Activated CD4-positive, alpha-beta memory T cell treated with anti-CD3 and anti-CD28 coated beads for 36 hours (primary cell): ENCODE results near the gene PHACTR1. TPM values are rescaled to one million over a fixed set of nuclear protein-coding genes. Genes with fewer than 3 reads are reported as not detected.

ENCODE experiments used
- CTCF ChIA-PET: fragments of 350-600 bp; sonication (Branson Sonifier 250); formaldehyde crosslinking; loops from one replicate; lab custom pipeline; 2021; ENCODE audit warnings: antibody characterized with exemption, inconsistent platforms; lab: Charles Lee
- POLR2A ChIA-PET: fragments of 350-600 bp; sonication (Branson Sonifier 250); formaldehyde crosslinking; loops from one replicate; lab custom pipeline; 2021; ENCODE audit warnings: antibody characterized with exemption; lab: Charles Lee
- DNase-seq: peaks from one replicate; pipeline ENCODE4 v3.0.0-alpha.2; 2020
- H3K27ac Mint-ChIP-seq: one replicate; pipeline ENCODE4 v1.8.0; 2021; ENCODE audit warnings: mixed read lengths
- H3K27me3 Mint-ChIP-seq: one replicate; pipeline ENCODE4 v1.8.0; 2021; ENCODE audit warnings: mixed read lengths
- H3K36me3 Mint-ChIP-seq: one replicate; pipeline ENCODE4 v1.8.0; 2021; ENCODE audit warnings: mixed read lengths
- H3K4me1 Mint-ChIP-seq: one replicate; pipeline ENCODE4 v1.8.0; 2021; ENCODE audit warnings: low read depth, mixed read lengths
- H3K4me3 Mint-ChIP-seq: one replicate; pipeline ENCODE4 v1.8.0; 2021; ENCODE audit warnings: mild to moderate bottlenecking, mixed read lengths
- H3K9me3 Mint-ChIP-seq: one replicate; pipeline ENCODE4 v1.8.0; 2021; ENCODE audit warnings: mixed read lengths
- intact Hi-C: fragments of 100-400 bp; cut with micrococcal nuclease; formaldehyde crosslinking; loops from one replicate; pipeline ENCODE4 v1.15.1; 2023
- total RNA-seq, 2 experiments: library from RNA; stranded (reverse); gene quantifications; one replicate each; pipeline ENCODE4 v1.2.3, GENCODE V29; 2021

PHACTR1 gene
- total RNA-seq, 2 experiments from 2014 or later = not detected

DNA sequence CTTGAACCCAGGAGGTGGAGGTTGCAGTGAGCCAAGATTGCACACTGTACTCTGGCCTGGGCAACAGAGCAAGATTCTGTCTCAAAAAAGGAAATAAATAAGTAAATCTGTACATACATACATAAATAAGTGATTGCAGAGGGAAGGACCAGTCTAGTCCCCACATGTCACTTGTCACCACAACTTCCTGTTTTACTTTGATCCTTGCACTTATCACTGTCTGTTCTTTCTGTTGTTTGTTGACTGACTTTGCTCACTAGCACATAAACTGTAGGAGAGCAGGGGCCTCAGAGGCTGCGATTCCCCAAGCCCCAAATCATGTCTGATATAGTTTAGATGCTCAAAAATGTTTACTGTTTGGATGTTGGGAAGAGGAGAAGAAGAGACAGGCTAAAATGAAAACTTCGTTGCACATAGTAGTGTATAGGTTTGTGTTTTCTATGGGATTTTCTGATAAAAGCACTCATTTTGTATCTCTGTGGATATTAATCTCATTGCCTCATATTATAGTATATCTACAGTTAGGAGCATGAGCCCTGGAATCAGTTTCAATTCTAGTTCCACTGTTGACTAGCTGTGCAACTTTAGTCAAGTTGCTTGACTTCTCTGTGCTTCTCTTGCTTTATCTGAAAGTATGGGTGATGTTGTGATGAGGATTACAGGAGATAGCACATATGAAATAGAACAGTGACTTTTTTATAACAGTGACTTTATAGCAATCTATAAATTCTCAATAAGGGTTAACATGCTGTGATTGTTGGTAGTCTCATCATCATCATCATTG, 446.8 kb downstream of the PHACTR1 start:
- DNase-seq = no peak
- no peaks in the 10 kb centered on the region for H3K36me3 Mint-ChIP-seq
- H3K27ac Mint-ChIP-seq = no peak overlapping the region
- H3K27me3 Mint-ChIP-seq = peaks cover 6% of the 10 kb centered on the region
- ChIA-PET CTCF (no interaction called here), POLR2A (no interaction called here)
- intact Hi-C loops = no loop called here
- peaks cover 2% of the 10 kb centered on the region for H3K4me1 Mint-ChIP-seq
- H3K4me3 Mint-ChIP-seq = no peak overlapping the region
- H3K9me3 Mint-ChIP-seq = no peaks in the 10 kb centered on the region

DNA sequence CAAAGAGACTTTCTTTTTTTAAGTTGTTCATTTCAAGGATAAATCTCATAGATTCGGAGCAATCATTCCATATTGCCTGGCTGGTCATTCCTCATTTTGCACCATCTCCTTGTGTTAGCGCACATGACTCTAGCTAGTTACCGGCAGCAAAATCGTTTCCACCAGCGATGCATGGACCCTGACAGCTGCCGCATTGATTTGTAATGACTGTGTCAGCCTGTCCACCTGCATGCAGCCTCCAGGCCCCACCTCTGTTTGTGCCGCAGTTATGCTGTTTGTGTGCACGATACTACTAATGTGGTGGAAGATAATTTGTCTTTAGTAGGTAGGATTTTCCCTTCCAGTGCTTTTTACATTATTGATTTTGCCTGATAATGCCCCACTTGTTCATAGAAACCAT, 447.7 kb downstream of the PHACTR1 start:
- no peak overlapping the region for H3K27ac Mint-ChIP-seq
- H3K9me3 Mint-ChIP-seq = no peaks in the 10 kb centered on the region
- H3K4me3 Mint-ChIP-seq = no peak overlapping the region
- H3K36me3 Mint-ChIP-seq = no peaks in the 10 kb centered on the region
- ChIA-PET CTCF (no interaction called here), POLR2A (no interaction called here)
- intact Hi-C loops = no loop called here
- peaks cover 2% of the 10 kb centered on the region for H3K4me1 Mint-ChIP-seq
- DNase-seq = no peak
- H3K27me3 Mint-ChIP-seq = peaks cover 8% of the 10 kb centered on the region

DNA sequence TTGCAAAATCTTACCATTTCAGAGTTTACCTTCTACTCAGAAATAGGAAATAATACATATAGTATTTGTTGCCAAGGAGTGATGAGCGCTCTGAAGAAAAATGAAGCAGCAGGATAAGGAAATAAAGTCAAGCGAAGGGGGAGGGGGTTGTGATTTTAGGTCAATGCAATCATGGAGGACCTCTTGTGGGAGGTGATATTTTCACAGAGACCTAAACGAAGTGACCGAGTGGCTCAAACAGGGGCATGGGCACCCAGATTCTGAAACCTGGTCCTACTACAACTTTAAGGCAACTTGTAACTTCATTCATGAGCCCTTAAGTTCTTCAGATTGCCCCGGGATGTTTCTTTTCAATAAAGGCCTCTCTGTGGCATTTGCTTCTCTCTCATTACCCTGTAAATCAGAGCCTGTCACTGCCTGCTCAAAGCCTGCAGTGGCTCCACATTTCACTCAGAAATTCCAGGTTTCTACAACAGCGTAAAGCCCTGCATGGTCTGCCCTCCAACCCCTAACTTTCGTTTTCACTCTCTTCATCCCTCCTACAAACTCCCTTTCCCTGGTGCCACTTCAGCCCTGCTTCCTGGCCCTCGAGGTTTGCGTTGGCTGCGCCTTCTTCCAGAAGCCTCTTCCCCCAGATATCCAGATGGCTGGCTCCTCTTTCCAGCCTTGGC, 449.1 kb downstream of the PHACTR1 start:
- ChIA-PET CTCF (no interaction called here), POLR2A (no interaction called here)
- intact Hi-C loops = no loop called here
- Mint-ChIP-seq H3K27ac (no peak overlapping the region), H3K4me3 (no peak overlapping the region), H3K36me3 (no peaks in the 10 kb centered on the region), H3K4me1 (peaks cover 2% of the 10 kb centered on the region), H3K27me3 (peaks cover 8% of the 10 kb centered on the region), H3K9me3 (no peaks in the 10 kb centered on the region)
- DNase-seq = no peak

DNA sequence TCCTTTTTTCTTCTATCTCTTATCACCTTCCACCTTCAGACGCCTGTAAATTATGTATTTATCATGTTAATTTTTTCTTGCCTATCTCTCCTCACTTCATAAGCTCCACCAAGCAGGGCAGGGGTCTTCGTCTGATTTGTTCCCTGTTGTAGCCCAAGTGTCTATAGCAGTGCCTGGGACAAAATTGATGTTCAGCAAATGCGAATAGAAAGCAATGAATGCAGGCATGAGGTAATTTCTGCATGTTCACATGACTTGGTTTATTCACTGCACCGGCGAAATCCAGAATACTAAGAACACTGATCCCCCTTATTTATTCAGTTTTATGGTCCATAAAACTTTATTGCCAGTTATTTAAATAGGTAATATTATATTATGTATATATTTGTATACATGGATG, 449.7 kb downstream of the PHACTR1 start:
- ChIA-PET CTCF (no interaction called here), POLR2A (no interaction called here)

DNA sequence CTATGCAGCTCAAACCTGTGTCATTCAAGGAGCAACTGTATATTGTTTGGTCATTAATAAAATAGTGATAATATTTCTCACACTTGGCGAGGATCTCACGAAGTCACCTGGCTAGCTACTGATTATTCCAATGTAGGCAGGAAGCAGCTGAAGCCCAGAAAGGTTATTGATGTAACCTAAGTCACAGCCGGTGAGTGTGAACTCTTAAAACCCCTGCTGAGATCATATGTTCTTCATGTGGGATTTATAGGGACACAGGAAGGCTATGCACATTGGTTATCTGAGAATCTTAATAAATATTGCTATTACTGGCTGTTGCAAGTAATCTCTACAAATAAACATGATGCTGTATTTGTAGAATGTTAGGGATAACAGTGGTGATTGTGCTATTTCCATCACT, 450.3 kb downstream of the PHACTR1 start:
- ChIA-PET CTCF (no interaction called here), POLR2A (no interaction called here)
- Mint-ChIP-seq H3K27me3 (peaks cover 5% of the 10 kb centered on the region), H3K27ac (no peak overlapping the region), H3K4me3 (no peak overlapping the region), H3K36me3 (no peaks in the 10 kb centered on the region), H3K9me3 (no peaks in the 10 kb centered on the region), H3K4me1 (peaks cover 2% of the 10 kb centered on the region)
- intact Hi-C loops = no loop called here
- no peak for DNase-seq

More for the DNA sequence above, 449.7 kb downstream of the PHACTR1 start:
- DNase-seq = no peak
- intact Hi-C loops = no loop called here
- H3K27me3 Mint-ChIP-seq = peaks cover 7% of the 10 kb centered on the region
- no peaks in the 10 kb centered on the region for H3K9me3 Mint-ChIP-seq
- H3K4me3 Mint-ChIP-seq = no peak overlapping the region
- H3K27ac Mint-ChIP-seq = no peak overlapping the region
- no peaks in the 10 kb centered on the region for H3K36me3 Mint-ChIP-seq
- H3K4me1 Mint-ChIP-seq = peaks cover 2% of the 10 kb centered on the region

DNA sequence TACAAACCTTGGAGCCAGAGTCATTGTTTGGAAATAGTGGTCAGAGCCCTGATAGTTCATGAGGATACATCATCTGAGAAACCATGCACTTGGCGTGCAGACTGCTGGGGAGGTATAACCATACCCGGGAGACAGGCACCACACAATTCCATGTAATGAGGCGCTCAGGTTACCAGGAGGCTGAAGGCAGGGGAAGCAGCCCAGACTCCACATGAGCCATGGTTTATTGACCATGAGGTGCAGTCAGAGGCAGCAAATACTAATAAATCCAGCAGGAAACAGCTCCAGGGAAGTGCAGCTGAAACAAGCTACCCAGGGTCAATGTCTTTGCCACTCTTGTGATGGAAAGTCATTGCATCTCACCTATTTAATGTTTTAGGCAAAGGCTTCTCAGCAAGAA, 455.7 kb downstream of the PHACTR1 start:
- no peaks in the 10 kb centered on the region for H3K36me3 Mint-ChIP-seq
- H3K27me3 Mint-ChIP-seq = peaks cover 13% of the 10 kb centered on the region
- ChIA-PET POLR2A (no interaction called here), CTCF (no interaction called here)
- H3K4me3 Mint-ChIP-seq = no peak overlapping the region
- no peak for DNase-seq
- intact Hi-C loops = no loop called here
- H3K27ac Mint-ChIP-seq = no peak overlapping the region
- no peaks in the 10 kb centered on the region for H3K4me1 Mint-ChIP-seq
- H3K9me3 Mint-ChIP-seq = no peaks in the 10 kb centered on the region

DNA sequence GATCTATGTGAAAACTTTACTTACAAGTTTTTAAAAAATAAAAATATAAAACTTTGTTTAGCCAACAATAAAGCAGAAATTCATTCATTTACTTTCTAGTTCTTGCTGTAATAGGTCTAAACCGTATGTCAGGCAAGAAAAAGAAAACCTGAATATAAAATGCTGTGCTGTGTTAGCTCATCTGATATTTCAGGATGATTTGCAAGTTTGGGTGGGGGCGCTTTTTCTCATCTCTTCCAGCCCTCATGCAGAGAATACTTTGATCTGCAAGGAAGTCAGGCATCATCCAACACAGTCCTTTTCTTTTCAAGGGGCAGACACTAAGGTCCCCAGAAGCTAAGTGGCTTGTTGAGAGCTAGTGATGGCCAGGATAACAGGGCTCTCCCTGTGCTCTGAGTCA, 458.5 kb downstream of the PHACTR1 start:
- H3K4me1 Mint-ChIP-seq = peaks cover 3% of the 10 kb centered on the region
- peaks cover 13% of the 10 kb centered on the region for H3K27me3 Mint-ChIP-seq
- no peak for DNase-seq
- H3K36me3 Mint-ChIP-seq = no peaks in the 10 kb centered on the region
- no peak overlapping the region for H3K4me3 Mint-ChIP-seq
- no peak overlapping the region for H3K27ac Mint-ChIP-seq
- no peaks in the 10 kb centered on the region for H3K9me3 Mint-ChIP-seq
- CTCF ChIA-PET = no interaction called here
- POLR2A ChIA-PET = no interaction called here
- intact Hi-C loops = no loop called here

DNA sequence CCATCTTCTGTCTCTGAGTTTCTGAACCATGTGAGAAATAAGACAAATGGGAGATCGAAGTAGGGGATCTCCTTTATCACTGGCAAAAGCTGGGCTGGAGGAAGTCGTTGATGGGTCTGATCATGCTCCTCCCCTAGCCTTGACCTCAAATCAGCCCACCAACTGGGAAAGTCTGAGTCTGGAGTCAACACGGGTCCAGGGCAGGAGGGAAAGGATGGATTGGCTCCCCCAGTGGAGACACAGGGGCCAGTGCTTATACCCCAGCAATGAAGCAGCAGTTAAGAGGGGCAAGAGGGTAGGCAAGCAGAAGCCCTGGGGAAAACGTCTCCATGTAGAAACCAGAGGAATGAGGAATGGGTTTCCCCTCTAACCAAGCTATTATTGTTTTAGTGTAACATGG, 459.2 kb downstream of the PHACTR1 start:
- peaks cover 3% of the 10 kb centered on the region for H3K4me1 Mint-ChIP-seq
- peaks cover 13% of the 10 kb centered on the region for H3K27me3 Mint-ChIP-seq
- H3K27ac Mint-ChIP-seq = no peak overlapping the region
- intact Hi-C loops = no loop called here
- no peak overlapping the region for H3K4me3 Mint-ChIP-seq
- POLR2A ChIA-PET = no interaction called here
- DNase-seq = no peak
- H3K9me3 Mint-ChIP-seq = no peaks in the 10 kb centered on the region
- CTCF ChIA-PET = no interaction called here
- H3K36me3 Mint-ChIP-seq = no peaks in the 10 kb centered on the region

DNA sequence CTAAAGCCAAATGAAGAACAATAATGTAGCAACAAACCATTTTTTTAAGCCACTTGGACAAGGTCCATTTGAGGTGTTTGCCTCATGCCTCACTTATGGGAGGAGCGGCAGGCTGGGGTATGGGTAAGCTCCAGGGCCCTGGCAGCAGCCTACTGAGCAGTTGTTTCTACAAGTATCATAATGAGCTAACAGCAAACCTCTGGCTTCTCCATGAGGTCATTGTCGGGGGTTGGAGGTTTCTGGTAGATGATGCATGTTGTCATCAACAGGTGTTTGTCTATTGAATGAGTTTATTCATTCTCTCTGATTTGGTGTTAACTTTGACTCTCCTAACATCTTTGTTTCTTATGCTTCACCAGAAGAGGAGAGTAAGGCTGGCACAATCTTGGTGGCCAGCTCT, 461.1 kb downstream of the PHACTR1 start:
- peak; percentile 32 for DNase-seq
- H3K4me1 Mint-ChIP-seq = peaks cover 3% of the 10 kb centered on the region
- H3K27ac Mint-ChIP-seq = no peak overlapping the region
- peaks cover 17% of the 10 kb centered on the region for H3K27me3 Mint-ChIP-seq
- ChIA-PET CTCF (no interaction called here), POLR2A (no interaction called here)
- H3K4me3 Mint-ChIP-seq = no peak overlapping the region
- no peaks in the 10 kb centered on the region for H3K9me3 Mint-ChIP-seq
- no peaks in the 10 kb centered on the region for H3K36me3 Mint-ChIP-seq
- intact Hi-C loops = no loop called here

DNA sequence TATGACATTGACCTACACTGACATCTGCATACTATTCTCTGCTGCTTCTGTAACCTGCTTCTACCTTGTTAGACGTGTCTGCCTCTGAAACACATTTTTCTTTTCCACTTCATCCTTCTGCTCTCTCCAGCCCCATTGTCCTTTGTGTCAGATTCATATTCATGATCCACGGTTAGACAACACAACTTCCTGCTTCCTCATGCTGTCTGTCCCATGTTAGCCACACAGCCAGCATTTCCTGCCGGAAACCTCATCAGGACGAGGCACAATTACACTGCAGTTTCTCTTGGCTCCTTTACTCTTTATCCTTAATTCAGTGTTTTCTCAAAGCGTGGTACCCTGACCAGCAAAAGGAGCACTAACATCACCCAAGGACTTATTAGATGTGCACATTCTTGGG, 461.5 kb downstream of the PHACTR1 start:
- Mint-ChIP-seq H3K4me1 (peaks cover 3% of the 10 kb centered on the region), H3K4me3 (no peak overlapping the region), H3K27me3 (peaks cover 17% of the 10 kb centered on the region), H3K9me3 (no peaks in the 10 kb centered on the region), H3K36me3 (no peaks in the 10 kb centered on the region), H3K27ac (no peak overlapping the region)
- no peak for DNase-seq
- CTCF ChIA-PET = no interaction called here
- intact Hi-C loops = no loop called here
- POLR2A ChIA-PET = no interaction called here

DNA sequence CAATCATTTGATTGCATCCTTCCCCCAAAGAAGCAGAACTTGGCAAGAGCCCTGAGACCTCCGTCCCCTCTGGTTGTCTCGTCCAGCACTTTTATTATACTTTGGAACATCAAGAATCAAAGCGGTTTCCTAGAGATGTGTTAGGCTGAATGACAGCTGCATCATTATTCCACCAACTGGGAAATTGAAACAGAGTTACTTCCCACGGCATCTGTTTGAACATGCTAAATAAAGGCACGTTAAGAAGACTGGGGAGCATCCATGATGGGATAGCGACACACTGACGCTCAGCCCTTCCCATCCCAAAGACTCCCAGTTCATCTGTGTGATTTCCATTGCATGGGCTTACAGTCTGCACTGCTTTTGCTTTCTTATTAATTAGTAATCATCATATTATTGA, 464.0 kb downstream of the PHACTR1 start:
- H3K4me1 Mint-ChIP-seq = peaks cover 3% of the 10 kb centered on the region
- POLR2A ChIA-PET = no interaction called here
- H3K36me3 Mint-ChIP-seq = no peaks in the 10 kb centered on the region
- DNase-seq = no peak
- CTCF ChIA-PET = no interaction called here
- H3K27ac Mint-ChIP-seq = no peak overlapping the region
- H3K9me3 Mint-ChIP-seq = no peaks in the 10 kb centered on the region
- no peak overlapping the region for H3K4me3 Mint-ChIP-seq
- intact Hi-C loops = no loop called here
- H3K27me3 Mint-ChIP-seq = peaks cover 20% of the 10 kb centered on the region

DNA sequence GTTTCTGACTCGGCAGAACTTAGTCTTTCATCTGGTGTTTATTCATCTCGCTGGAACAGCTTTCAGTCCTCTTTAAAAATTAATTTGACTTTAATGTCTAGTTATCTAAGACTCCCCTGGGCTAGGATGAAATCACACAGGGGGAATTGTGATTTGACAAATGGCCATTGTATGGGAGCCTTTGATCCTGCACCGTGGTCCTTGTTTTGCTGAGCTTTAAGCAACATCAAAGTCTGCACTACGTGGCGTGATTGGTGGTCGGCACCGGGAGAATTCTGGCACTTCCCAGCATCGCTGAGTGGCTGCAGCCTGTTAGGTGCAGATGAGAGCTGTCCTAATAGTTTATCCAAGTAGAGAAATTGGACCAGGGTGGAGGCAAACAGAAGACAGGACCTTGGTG, 464.8 kb downstream of the PHACTR1 start:
- no peak overlapping the region for H3K27ac Mint-ChIP-seq
- peaks cover 17% of the 10 kb centered on the region for H3K27me3 Mint-ChIP-seq
- no peak for DNase-seq
- no peaks in the 10 kb centered on the region for H3K9me3 Mint-ChIP-seq
- peaks cover 3% of the 10 kb centered on the region for H3K4me1 Mint-ChIP-seq
- no peak overlapping the region for H3K4me3 Mint-ChIP-seq
- ChIA-PET POLR2A (no interaction called here), CTCF (no interaction called here)
- no peaks in the 10 kb centered on the region for H3K36me3 Mint-ChIP-seq
- intact Hi-C loops = no loop called here
